HepG2 (cell line): ENCODE data around the gene IL16. TPM values are rescaled to one million over a fixed set of nuclear protein-coding genes. Genes with fewer than 3 reads are reported as not detected.

Source experiments
- ATAC-seq: fragments of 200-7000 bp; cut with Tn5 transposase; 3 replicates; pipeline ENCODE4 v1.9.1; 2020; ENCODE audit warnings: mild to moderate bottlenecking, moderate library complexity
- BruUV-seq: library from RNA; stranded (reverse); fragments of 400-500 nt; replicated peaks from 2 replicates; lab custom pipeline; 2021; lab: Mats Ljungman, UMichigan
- CTCF ChIA-PET: fragments of 300-600 bp; formaldehyde crosslinking; extraction: SDS; loops from one replicate; lab custom pipeline; 2021; ENCODE audit warnings: low total read pairs, inconsistent platforms, low intra/inter-chr PET ratio; lab: Yijun Ruan, JAX
- POLR2A ChIA-PET: fragments of 350-600 bp; sonication (Branson Sonifier 250); formaldehyde crosslinking; loops from one replicate; lab custom pipeline; 2020; ENCODE audit warnings: antibody characterized with exemption, inconsistent platforms; lab: Yijun Ruan, JAX
- DNase-seq: peaks from one replicate; pipeline ENCODE4 v3.0.0-alpha.2; 2015; ENCODE audit warnings: low spot score
- FAIRE-seq: peaks from 3 replicates; lab custom pipeline; 2011; peaks lifted over from hg19 to GRCh38; lab: Jason Lieb, UNC
- H2AFZ ChIP-seq: one replicate; pipeline ENCODE4 v1.6.1; 2011; ENCODE audit warnings: low read length, inconsistent platforms
- H3K27ac ChIP-seq: fragments of 300-600 bp; 3 replicates; pipeline ENCODE4 v1.8.0; 2011; ENCODE audit warnings: mixed run types, mild to moderate bottlenecking, mixed read lengths, low read length, inconsistent platforms; ENCODE audit not compliant: insufficient read depth; ENCODE audit errors: extremely low read length
- H3K27me3 ChIP-seq, 2 experiments: fragments of 200-600 bp in 1 of 2; 2 replicates in 1 of 2; 3 replicates in 1 of 2; pipeline versions ENCODE4 v1.6.0 to v1.8.0; 2011; ENCODE audit warnings: low read length in 2 of 2, mild to moderate bottlenecking in 2 of 2, moderate library complexity in 2 of 2, inconsistent platforms in 1 of 2; ENCODE audit not compliant: insufficient read depth in 2 of 2, control insufficient read depth in 1 of 2
- H3K36me3 ChIP-seq, 2 experiments: fragments of 200-600 bp in 1 of 2; replicated peaks in 1 of 2; 2 replicates in 1 of 2; 3 replicates in 1 of 2; pipeline versions ENCODE4 v1.5.1 to v1.8.0; 2011; ENCODE audit warnings: low read length in 2 of 2, inconsistent platforms in 1 of 2; ENCODE audit not compliant: insufficient read depth in 2 of 2, control insufficient read depth in 1 of 2
- H3K4me1 ChIP-seq: 2 replicates; pipeline ENCODE4 v1.5.1; 2012; ENCODE audit warnings: low read length, inconsistent platforms; ENCODE audit not compliant: insufficient read depth
- H3K4me2 ChIP-seq: 2 replicates; pipeline ENCODE4 v1.6.0; 2011; ENCODE audit warnings: low read depth, low read length, inconsistent platforms
- H3K4me3 ChIP-seq, 3 experiments: fragments of 200-600 bp in 1 of 3; sonication (generic), shearing (Covaris generic) in 1 of 3; replicated peaks in 1 of 3; 2 replicates each; pipeline ENCODE4 v1.5.1; 2011 to 2016; ENCODE audit warnings: low read length in 3 of 3, inconsistent platforms in 2 of 3, low read depth in 2 of 3, mild to moderate bottlenecking in 2 of 3, control low read depth in 1 of 3, mixed read lengths in 1 of 3; ENCODE audit not compliant: insufficient read depth in 1 of 3
- H3K79me2 ChIP-seq: one replicate; pipeline ENCODE4 v1.6.1; 2011; ENCODE audit warnings: low read length, inconsistent platforms; ENCODE audit not compliant: insufficient read depth
- H3K9ac ChIP-seq: 2 replicates; pipeline ENCODE4 v1.6.0; 2011; ENCODE audit warnings: mild to moderate bottlenecking, low read depth, low read length, inconsistent platforms; ENCODE audit not compliant: insufficient read depth
- H3K9me3 ChIP-seq: 2 replicates; pipeline ENCODE4 v1.5.1; 2012; ENCODE audit warnings: mild to moderate bottlenecking, low read length
- H4K20me1 ChIP-seq: 2 replicates; pipeline ENCODE4 v1.6.0; 2011; ENCODE audit warnings: inconsistent platforms, mild to moderate bottlenecking, low read length, moderate library complexity; ENCODE audit not compliant: insufficient read depth
- IKZF1 ChIP-seq: fragments of 450-650 bp; IDR thresholded peaks from 2 replicates; pipeline ENCODE4 v1.7.1; 2016
- KIAA2018 ChIP-seq: sonication (generic); formaldehyde crosslinking; IDR thresholded peaks from 2 replicates; pipeline ENCODE4 v1.5.0; 2020; ENCODE audit warnings: mild to moderate bottlenecking, missing genetic modification reagents, borderline replicate concordance
- NFYB ChIP-seq: sonication (generic); formaldehyde crosslinking; IDR thresholded peaks from 2 replicates; pipeline ENCODE4 v1.4.0; 2020; ENCODE audit warnings: missing genetic modification reagents
- SAP130 ChIP-seq: IDR thresholded peaks from 2 replicates; pipeline ENCODE4 v1.6.1; 2016; ENCODE audit warnings: low read depth
- SOX6 ChIP-seq, 2 experiments: fragments of 450-650 bp in 1 of 2; sonication (generic) in 1 of 2; formaldehyde crosslinking in 1 of 2; IDR thresholded peaks; 2 replicates each; pipeline versions ENCODE4 v1.4.0 to v1.6.1; 2017 to 2020; ENCODE audit warnings: antibody characterized with exemption in 1 of 2, mild to moderate bottlenecking in 1 of 2, missing genetic modification reagents in 1 of 2
- YEATS2 ChIP-seq: sonication (generic); formaldehyde crosslinking; IDR thresholded peaks from 2 replicates; pipeline ENCODE4 v1.4.0; 2020; ENCODE audit warnings: missing genetic modification reagents, borderline replicate concordance
- ZNF296 ChIP-seq: sonication (generic); formaldehyde crosslinking; conservative IDR thresholded peaks from 2 replicates; pipeline ENCODE4 v1.5.0; 2020; ENCODE audit warnings: mild to moderate bottlenecking, missing genetic modification reagents
- ZNF414 ChIP-seq: sonication (generic); formaldehyde crosslinking; IDR thresholded peaks from 2 replicates; pipeline ENCODE4 v1.5.0; 2020; ENCODE audit warnings: missing genetic modification reagents
- WGBS: methylation state at CpG from one replicate; pipeline ENCODE4 v1.1.6; 2017; ENCODE audit warnings: low lambda C conversion rate; 5-methylcytosine and 5-hydroxymethylcytosine counted together
- in situ Hi-C: cut with HindIII; loops from 2 replicates; pipeline ENCODE4 v1.10.0; 2017; ENCODE audit warnings: low pct_unique_long_range_greater_than_20kb; ENCODE audit not compliant: extremely low pct_ligation_motif_present
- intact Hi-C: fragments of 100-400 bp; cut with micrococcal nuclease; formaldehyde crosslinking; loops from one replicate; pipeline ENCODE4 v1.10.0; 2022; ENCODE audit not compliant: unreplicated experiment
- polyA plus RNA-seq, 8 experiments: library from polyadenylated mRNA; depleted of rRNA in 3 of 8; stranded (reverse) in 7 of 8; unstranded in 1 of 8; fragments of >200 nt; fragmentation: Illumina TruSeq in 4 of 8; extraction: Trizol in 4 of 8; gene quantifications; 2 replicates each; pipeline versions ENCODE4 v1.2.1 to v1.2.3, GENCODE V29; 2011 to 2016; ENCODE audit warnings: low read depth in 4 of 8, missing spikeins in 1 of 8, mixed read lengths in 1 of 8; ENCODE audit not compliant: insufficient read depth in 1 of 8
- total RNA-seq, 5 experiments: library from RNA; depleted of rRNA; stranded (reverse); fragments of >200 nt; fragmentation: Illumina TruSeq; extraction: Trizol; gene quantifications; 2 replicates each; pipeline ENCODE4 v1.2.3, GENCODE V29; 2016; ENCODE audit warnings: low read depth in 1 of 5
- TF ChIP-seq, protein P1 (sequence below): fragments of 450-650 bp; IDR thresholded peaks from 2 replicates; pipeline ENCODE4 v1.6.1; 2016

IL16 gene
- total and polyA plus RNA-seq, 2 of the 13 experiments (the other 11 are each of a cell fraction or from before 2014, with no cell fraction given), result 0.03 TPM; not detected in 1

DNA sequence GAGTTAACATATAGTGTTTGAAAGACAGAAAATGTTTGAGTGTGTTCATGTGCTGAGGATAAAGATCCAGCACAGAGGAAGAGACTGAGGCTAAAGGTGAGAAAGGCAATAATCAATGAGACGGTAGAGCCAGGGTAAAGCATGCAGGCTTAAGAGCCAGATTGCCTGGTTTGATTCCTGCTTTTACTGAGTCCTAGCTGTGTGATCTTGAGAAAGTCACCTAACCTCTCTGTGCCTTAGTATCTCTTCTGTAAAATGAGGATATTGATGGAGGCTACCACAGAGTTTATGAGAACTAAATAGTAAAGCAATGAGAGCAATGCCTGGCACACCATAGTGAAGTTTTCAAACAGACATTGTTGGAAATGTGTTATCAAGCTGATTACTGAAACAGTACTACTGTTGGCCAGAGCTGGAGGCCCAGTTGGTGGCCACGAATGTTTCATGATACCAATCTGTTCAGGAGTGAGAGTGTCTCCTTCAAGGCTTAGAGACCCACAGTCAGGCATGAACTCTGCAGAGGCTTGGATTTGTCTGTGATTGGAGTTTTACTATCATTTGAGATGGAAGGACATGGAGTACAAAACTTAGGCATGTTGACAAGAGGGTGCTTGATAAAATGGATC lies 26.8 kb downstream of the IL16 start:
- no peak overlapping the region for H2AFZ ChIP-seq
- no peaks in the 10 kb centered on the region for H3K27me3 ChIP-seq
- H3K9ac ChIP-seq, result no peak overlapping the region
- intact Hi-C loops, result no loop called here
- POLR2A ChIA-PET, result no interaction called here
- H3K4me2 ChIP-seq, result no peak overlapping the region
- WGBS, result 0% methylated on average over 2 of the region's 2 CpGs
- no peak for FAIRE-seq
- H3K9me3 ChIP-seq, result no peaks in the 10 kb centered on the region
- no peak overlapping the region for H3K27ac ChIP-seq
- H3K79me2 ChIP-seq, result no peaks in the 10 kb centered on the region
- TF ChIP-seq NFYB (CRISPR knock-in tag), result no peak
- TF ChIP-seq ZNF296 (CRISPR knock-in tag), result no peak
- TF ChIP-seq, protein P1, sequence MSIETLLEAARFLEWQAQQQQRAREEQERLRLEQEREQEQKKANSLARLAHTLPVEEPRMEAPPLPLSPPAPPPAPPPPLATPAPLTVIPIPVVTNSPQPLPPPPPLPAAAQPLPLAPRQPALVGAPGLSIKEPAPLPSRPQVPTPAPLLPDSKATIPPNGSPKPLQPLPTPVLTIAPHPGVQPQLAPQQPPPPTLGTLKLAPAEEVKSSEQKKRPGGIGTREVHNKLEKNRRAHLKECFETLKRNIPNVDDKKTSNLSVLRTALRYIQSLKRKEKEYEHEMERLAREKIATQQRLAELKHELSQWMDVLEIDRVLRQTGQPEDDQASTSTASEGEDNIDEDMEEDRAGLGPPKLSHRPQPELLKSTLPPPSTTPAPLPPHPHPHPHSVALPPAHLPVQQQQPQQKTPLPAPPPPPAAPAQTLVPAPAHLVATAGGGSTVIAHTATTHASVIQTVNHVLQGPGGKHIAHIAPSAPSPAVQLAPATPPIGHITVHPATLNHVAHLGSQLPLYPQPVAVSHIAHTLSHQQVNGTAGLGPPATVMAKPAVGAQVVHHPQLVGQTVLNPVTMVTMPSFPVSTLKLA, result no peak
- TF ChIP-seq KIAA2018 (CRISPR knock-in tag), result no peak
- no peak for TF ChIP-seq SAP130 (CRISPR knock-in tag)
- no peak for TF ChIP-seq ZNF414 (CRISPR knock-in tag)
- no peak for TF ChIP-seq SOX6 (IDR thresholded peaks at IDR 0.05)
- no peak for TF ChIP-seq SOX6 (CRISPR knock-in tag; IDR thresholded peaks at IDR 0.05)
- no peak for TF ChIP-seq IKZF1
- TF ChIP-seq YEATS2 (CRISPR knock-in tag), result no peak
- TF ChIP-seq, all 625 proteins: peak for 0
- Histone ChIP-seq H4K20me1 (no peaks in the 10 kb centered on the region), H3K36me3 (no peaks in the 10 kb centered on the region), H3K4me3 (no peak overlapping the region), H3K4me1 (no peaks in the 10 kb centered on the region)
- CTCF ChIA-PET, result no interaction called here
- no peak for ATAC-seq
- BruUV-seq, result no TSS peak
- DNase-seq, result no peak
- in situ Hi-C loops, result no loop called here
